HUES6 (cell line): ENCODE data around the gene PCDH1.
"Not testable (repeated sequence)": the region's sequence is repeated elsewhere in the genome, so short reads cannot be mapped to it uniquely, and the experiment has no call there.

Experiments
- H3K27ac ChIP-seq: 2 replicates; pipeline ENCODE4 v1.7.0; 2013; ENCODE audit warnings: low read depth, mild to moderate bottlenecking, low read length, inconsistent platforms
- H3K27me3 ChIP-seq: 2 replicates; pipeline ENCODE4 v1.6.1; 2013; ENCODE audit warnings: low read length; ENCODE audit not compliant: control insufficient read depth, insufficient read depth
- H3K36me3 ChIP-seq: 2 replicates; pipeline ENCODE4 v1.6.1; 2013; ENCODE audit warnings: low read length; ENCODE audit not compliant: control insufficient read depth, insufficient read depth
- H3K4me1 ChIP-seq: 2 replicates; pipeline ENCODE4 v1.6.1; 2013; ENCODE audit warnings: low read length; ENCODE audit not compliant: control insufficient read depth, insufficient read depth
- H3K4me3 ChIP-seq: 2 replicates; pipeline ENCODE4 v1.5.1; 2013; ENCODE audit warnings: low read depth, low read length
- H3K9ac ChIP-seq: one replicate; pipeline ENCODE4 v1.6.1; 2013; ENCODE audit warnings: mild to moderate bottlenecking, low read length
- H3K9me3 ChIP-seq: 2 replicates; pipeline ENCODE4 v1.6.1; 2013; ENCODE audit warnings: low read depth, low read length; ENCODE audit not compliant: control insufficient read depth, insufficient read depth

PCDH1 gene

DNA sequence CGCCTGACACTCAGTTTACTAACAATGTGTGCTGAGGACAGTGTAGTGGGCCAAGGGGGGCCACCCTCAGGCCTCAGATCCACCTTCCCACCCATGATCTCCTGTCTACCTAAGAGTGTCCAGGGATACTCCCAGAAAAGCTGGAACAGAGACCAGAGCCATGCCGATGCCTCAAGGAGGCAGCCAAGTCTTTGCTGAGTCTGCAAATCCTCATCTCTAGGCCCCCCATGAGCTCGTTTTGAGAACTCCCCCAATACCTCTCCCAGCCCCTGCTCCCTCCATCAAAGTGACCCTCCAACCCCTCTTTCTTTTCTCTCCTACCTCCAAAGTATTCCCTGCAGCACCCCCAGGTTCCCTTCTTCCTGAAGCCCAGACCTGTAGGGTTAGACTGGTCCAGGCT, 53.5 kb downstream of the PCDH1 start:
- peaks cover 46% of the 10 kb centered on the region for H3K4me1 ChIP-seq
- H3K9me3 ChIP-seq: no peaks in the 10 kb centered on the region
- no peaks in the 10 kb centered on the region for H3K27me3 ChIP-seq
- no peaks in the 10 kb centered on the region for H3K36me3 ChIP-seq
- no peak overlapping the region for H3K4me3 ChIP-seq
- no peak overlapping the region for H3K9ac ChIP-seq
- no peak overlapping the region for H3K27ac ChIP-seq

DNA sequence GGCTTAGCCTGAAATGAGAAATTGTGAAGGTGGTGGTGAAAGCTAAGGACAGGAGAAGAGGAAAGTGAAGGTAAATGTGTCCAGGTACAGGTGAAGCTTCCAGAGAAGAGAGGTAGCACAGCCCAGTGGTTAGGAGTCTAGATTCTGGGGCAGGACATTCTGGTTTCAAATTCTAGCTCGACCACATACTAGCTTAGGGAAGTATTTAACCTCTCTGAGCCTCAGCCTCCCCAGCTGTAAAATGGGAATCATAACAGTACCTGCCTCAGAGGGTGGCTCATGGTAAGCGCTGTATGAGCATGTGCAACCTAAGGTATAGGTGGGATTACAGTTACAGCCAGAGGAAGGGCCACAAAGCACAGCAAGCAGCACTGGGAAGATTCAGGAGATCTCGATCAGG, 55.2 kb downstream of the PCDH1 start:
- Histone ChIP-seq H3K36me3 (no peaks in the 10 kb centered on the region), H3K27ac (no peak overlapping the region), H3K9ac (no peak overlapping the region), H3K27me3 (no peaks in the 10 kb centered on the region), H3K4me3 (no peak overlapping the region), H3K9me3 (no peaks in the 10 kb centered on the region), H3K4me1 (peaks cover 49% of the 10 kb centered on the region)

DNA sequence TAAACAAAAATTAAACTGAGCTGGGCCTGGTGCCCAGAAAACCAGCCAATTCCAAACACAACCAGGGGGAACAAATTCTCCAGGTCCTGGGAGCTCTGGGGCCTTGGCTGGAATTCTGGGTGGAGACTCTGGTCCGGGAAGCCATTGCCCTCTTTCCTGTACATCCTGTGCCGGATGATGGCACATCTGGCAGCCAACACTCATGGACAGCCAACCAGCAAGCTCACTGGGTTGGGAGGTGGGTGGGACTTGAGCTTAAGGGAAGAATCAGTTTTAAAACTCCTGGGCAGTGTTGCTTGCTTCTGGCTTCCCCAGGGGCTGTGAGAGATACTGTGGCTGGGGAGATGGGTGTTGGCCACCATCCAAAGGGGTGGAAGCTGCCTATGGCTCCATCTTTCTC, 56.1 kb downstream of the PCDH1 start:
- Histone ChIP-seq H3K9ac (no peak overlapping the region), H3K36me3 (no peaks in the 10 kb centered on the region), H3K27ac (no peak overlapping the region), H3K9me3 (no peaks in the 10 kb centered on the region), H3K4me3 (no peak overlapping the region), H3K27me3 (no peaks in the 10 kb centered on the region), H3K4me1 (peaks cover 56% of the 10 kb centered on the region)

GRCh38 chr5:141821430-141821925, 56.7 kb downstream of the PCDH1 start:
- Histone ChIP-seq H3K9me3 (no peaks in the 10 kb centered on the region), H3K9ac (peak overlapping the region; percentile 3), H3K36me3 (no peaks in the 10 kb centered on the region), H3K4me3 (no peak overlapping the region), H3K27me3 (no peaks in the 10 kb centered on the region), H3K4me1 (peaks cover 56% of the 10 kb centered on the region), H3K27ac (peak overlapping the region; percentile 14; the same call in 1 of the 2 replicates)

DNA sequence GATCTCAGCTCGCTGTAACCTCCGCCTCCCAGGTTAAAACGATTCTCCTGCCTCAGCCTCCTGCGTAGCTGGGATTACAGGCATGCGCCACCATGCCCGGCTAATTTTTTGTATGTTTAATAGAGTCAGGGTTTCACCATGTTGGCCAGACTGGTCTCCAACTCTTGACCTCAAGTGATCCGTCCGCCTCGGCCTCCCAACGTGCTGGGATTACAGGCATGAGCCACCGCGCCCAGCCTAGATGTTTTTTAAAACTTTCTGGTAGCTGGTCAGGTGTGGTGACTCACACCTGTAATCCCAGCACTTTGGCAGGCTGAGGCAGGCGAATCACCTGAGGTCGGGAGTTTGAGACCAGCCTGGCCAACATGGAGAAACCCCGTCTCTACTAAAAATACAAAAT, 57.5 kb downstream of the PCDH1 start:
- H3K9me3 ChIP-seq, H3K4me3 ChIP-seq, H3K36me3 ChIP-seq, H3K27me3 ChIP-seq, H3K9ac ChIP-seq: not testable (repeated sequence)
- Histone ChIP-seq H3K27ac (peak overlapping the region; percentile 14; the same call in 1 of the 2 replicates), H3K4me1 (peaks cover 55% of the 10 kb centered on the region)

- Histone ChIP-seq H3K9ac (no peak overlapping the region), H3K27ac (peak overlapping the region; percentile 54; the same call in 1 of the 2 replicates), H3K36me3 (no peaks in the 10 kb centered on the region), H3K4me1 (peaks cover 67% of the 10 kb centered on the region), H3K27me3 (peaks cover under 1% of the 10 kb centered on the region; the same call in 1 of the 2 replicates), H3K4me3 (no peak overlapping the region), H3K9me3 (no peaks in the 10 kb centered on the region)
Measured at GRCh38 chr5:141817631-141818030, 60.6 kb downstream of the PCDH1 start.

DNA sequence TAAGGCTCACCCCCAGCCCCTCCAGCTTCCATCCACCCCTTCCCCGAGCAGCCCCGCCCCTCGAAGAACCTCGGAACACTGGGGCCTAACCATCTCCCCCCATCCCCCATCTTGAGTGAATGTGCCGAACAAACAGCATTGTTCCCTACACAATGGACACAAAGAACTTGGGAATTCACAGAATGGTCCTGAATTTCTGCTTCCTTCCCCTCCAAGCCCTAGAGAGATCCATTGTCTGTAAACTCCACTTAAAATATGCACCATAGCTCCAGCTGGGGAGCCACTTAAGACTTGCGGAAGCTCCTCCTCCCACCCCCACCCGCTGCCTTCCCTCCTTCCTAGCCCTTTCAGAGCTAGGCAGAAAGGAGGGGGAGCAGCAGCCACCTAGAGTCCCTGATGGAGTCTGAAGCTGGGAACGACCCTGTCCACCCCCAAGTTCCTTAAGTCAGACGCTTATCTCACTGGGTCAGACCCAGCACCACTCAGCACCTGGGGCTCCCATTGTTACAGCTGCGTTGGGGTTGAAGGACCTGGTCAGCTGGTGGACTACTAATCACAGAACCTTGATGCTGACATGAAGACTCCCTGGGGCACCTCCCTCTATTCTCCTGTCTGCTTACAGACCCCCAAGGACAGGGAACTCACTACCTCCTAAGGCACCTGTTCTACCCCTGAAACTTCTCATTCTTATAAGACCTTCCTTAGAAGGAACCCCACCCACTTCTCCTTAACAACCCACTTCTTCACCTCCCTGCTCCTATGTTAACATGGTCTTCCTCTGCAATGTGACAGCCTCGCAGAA, 61.4 kb downstream of the PCDH1 start:
- no peaks in the 10 kb centered on the region for H3K36me3 ChIP-seq
- peaks cover 67% of the 10 kb centered on the region for H3K4me1 ChIP-seq
- peak overlapping the region; percentile 80 for H3K27ac ChIP-seq
- no peaks in the 10 kb centered on the region for H3K9me3 ChIP-seq
- H3K4me3 ChIP-seq: peak overlapping the region; percentile 24
- peak overlapping the region; percentile 65 for H3K9ac ChIP-seq
- H3K27me3 ChIP-seq: peaks cover 7% of the 10 kb centered on the region; the same call in 1 of the 2 replicates

DNA sequence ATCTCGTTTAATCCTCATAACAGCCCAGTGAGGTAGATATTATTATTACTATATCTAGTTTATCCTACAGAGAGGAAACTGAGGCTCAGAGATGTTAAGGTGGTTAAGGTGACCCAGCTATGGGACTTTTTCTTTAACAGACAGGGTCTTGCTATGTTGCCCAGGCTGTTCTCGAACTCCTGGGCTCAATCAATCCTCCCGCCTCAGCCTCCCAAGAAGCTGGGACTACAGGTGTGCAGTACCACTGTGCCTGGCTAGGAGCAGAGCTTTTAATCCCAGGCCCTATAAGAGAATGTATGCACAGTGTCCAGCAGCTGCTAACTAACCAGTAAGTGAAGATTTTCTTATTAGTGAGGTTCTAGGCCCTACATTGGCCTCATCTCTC, 62.4 kb downstream of the PCDH1 start:
- Histone ChIP-seq H3K9ac (peak overlapping the region; percentile 32), H3K27me3 (peaks cover 11% of the 10 kb centered on the region), H3K4me3 (no peak overlapping the region), H3K27ac (peak overlapping the region; percentile 80), H3K4me1 (peaks cover 66% of the 10 kb centered on the region), H3K36me3 (no peaks in the 10 kb centered on the region), H3K9me3 (no peaks in the 10 kb centered on the region)

DNA sequence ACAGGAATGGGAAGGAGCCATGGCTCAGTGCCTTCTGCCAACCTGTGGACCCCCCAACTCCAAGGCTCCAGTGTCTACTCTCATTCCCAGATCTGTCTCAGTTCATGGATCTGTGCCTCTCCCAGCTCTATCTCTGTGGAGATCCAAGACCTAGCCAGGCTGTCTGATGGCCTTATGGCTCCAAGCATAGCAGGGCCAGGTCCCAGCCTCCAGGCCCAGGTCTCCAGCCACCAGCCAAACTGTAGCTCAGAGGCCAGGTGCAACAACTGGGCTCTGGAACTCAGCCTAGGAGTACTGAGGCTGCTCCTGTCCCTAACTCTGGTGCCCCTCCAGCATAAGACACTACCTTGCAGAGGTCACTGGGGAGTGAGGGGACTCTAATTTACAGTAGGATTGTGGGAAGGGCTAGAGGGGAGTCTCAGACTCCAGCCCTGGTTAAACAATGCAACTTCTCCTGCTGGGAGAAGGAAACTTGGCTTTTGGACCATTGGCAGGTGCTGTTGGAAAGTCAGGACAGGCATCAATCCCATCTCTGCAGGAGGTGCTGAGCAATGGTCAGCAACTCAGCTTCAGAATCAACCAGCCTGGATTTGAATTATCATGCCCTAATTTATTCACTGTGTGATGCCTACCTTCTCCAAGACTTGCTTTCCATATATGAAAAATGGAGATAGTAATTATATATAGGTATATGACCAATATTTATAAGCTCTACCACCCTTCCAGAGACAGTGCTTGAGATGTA, 63.0 kb downstream of the PCDH1 start:
- Histone ChIP-seq H3K36me3 (no peaks in the 10 kb centered on the region), H3K9me3 (no peaks in the 10 kb centered on the region), H3K27me3 (peaks cover 12% of the 10 kb centered on the region), H3K9ac (no peak overlapping the region), H3K27ac (no peak overlapping the region), H3K4me1 (peaks cover 64% of the 10 kb centered on the region), H3K4me3 (no peak overlapping the region)

DNA sequence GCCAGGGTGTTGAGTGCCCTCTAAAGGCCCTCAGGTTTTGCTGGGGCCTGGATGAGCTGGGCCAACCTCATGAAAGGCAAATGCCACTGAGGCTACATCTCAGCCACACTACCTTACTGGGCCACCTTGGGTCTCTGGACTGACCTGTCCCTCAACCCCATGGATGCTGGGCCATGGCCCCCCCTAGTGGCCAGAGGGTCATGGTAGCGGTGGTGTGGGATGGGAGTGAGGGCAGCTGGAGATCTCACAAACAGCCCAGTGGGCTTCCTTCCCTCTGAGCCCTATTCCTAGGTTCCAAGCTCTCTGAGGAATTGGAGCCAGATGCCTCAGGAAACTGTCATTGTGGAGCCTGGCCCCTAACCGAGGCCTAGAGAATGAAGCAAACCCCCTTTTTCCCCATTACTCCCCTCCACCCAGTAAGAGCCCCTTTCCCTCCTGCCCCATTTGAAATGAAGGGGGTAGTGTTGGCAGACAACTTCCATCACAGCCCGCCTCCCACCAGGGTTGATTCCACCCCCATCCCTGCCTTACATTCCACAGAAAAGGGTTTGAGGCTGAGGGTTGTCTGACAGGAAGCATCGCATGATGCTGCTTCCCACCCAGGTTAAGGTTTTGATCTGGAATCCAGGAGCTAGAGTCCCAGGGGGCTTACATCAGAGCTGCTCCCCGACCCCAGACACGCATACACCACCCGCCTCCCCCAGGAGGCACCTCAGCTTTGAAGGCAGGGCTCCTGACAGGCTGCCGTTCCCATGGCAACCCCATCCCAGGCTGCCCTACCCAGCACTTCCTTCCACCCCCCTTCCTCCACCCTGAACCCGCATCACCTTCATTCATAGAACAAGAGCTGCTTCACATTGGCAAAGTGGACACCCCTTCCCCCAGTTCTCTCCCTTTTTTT, 63.9 kb downstream of the PCDH1 start:
- Histone ChIP-seq H3K9ac (no peak overlapping the region), H3K4me1 (peaks cover 56% of the 10 kb centered on the region), H3K9me3 (no peaks in the 10 kb centered on the region), H3K27me3 (peaks cover 12% of the 10 kb centered on the region), H3K36me3 (no peaks in the 10 kb centered on the region), H3K4me3 (no peak overlapping the region), H3K27ac (no peak overlapping the region)
